A673 (cell line): ENCODE measurements around the gene STIM1.

ENCODE experiments used
- EZH2 ChIP-seq: fragments of 200-600 bp; sonication (generic); IDR thresholded peaks from 2 replicates; pipeline ENCODE4 v1.6.1; 2017; ENCODE audit warnings: borderline replicate concordance, low read depth, mild to moderate bottlenecking, mixed read lengths, antibody characterized with exemption, low read length; ENCODE audit not compliant: poor library complexity, severe bottlenecking
- TF ChIP-seq, protein P1 (sequence below): fragments of 300-800, 200-600 bp; sonication (generic); conservative IDR thresholded peaks from 2 replicates; pipeline ENCODE4 v1.5.1; 2017; ENCODE audit warnings: low read depth, mild to moderate bottlenecking, antibody characterized with exemption, low read length, moderate library complexity, mixed read lengths

DNA sequence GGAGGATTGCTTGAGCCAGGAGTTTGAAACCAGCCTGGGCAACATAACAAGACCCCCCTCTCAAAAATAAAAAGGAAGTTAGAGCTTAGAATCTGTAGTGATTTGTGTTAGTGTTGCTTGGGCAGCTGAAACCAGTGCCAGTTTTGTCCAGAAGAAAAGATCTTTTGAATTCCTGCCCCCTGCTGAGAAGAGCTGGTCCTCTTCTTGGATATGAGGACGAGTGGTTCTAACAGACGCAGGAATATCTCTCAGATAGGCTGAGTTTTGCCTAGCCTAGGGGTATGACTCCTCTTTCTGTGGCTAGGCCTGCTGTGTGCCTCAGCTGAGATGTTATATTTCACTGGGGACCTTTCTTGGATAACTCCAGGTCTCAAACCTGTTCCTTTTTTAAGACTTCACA is 102.8 kb downstream of the STIM1 start:
- no peak for TF ChIP-seq EZH2
- TF ChIP-seq, protein P1, sequence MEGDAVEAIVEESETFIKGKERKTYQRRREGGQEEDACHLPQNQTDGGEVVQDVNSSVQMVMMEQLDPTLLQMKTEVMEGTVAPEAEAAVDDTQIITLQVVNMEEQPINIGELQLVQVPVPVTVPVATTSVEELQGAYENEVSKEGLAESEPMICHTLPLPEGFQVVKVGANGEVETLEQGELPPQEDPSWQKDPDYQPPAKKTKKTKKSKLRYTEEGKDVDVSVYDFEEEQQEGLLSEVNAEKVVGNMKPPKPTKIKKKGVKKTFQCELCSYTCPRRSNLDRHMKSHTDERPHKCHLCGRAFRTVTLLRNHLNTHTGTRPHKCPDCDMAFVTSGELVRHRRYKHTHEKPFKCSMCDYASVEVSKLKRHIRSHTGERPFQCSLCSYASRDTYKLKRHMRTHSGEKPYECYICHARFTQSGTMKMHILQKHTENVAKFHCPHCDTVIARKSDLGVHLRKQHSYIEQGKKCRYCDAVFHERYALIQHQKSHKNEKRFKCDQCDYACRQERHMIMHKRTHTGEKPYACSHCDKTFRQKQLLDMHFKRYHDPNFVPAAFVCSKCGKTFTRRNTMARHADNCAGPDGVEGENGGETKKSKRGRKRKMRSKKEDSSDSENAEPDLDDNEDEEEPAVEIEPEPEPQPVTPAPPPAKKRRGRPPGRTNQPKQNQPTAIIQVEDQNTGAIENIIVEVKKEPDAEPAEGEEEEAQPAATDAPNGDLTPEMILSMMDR = no peak
